ENCODE results near the gene NUPR2.

- TF ChIP-seq CTCF (conservative IDR thresholded peaks at IDR 0.05; ENCODE audit: low read length) (no peak), EZH2phosphoT487 (IDR thresholded peaks at IDR 0.05; ENCODE audit: borderline replicate concordance) (no peak)
These were observed 5.6 kb downstream of the NUPR2 start for GRCh38 chr7:56110611-56111010.
